Caco-2 (cell line): ENCODE measurements around the gene LST1. TPM values are rescaled to one million over a fixed set of nuclear protein-coding genes. Genes with fewer than 3 reads are reported as not detected.
"Not testable (repeated sequence)": the region's sequence is repeated elsewhere in the genome, so short reads cannot be mapped to it uniquely, and the experiment has no call there.

Experiments used
- BruUV-seq: library from RNA; stranded (reverse); fragments of 400-500 nt; replicated peaks from 2 replicates; lab custom pipeline; 2021; lab: Mats Ljungman, UMichigan
- CTCF ChIA-PET: fragments of 300-600 bp; sonication (Branson Sonifier 250); formaldehyde crosslinking; loops from one replicate; lab custom pipeline; 2022; ENCODE audit warnings: antibody characterized with exemption; lab: Charles Lee
- POLR2A ChIA-PET: fragments of 300-600 bp; sonication (Branson Sonifier 250); formaldehyde crosslinking; loops from one replicate; lab custom pipeline; 2022; ENCODE audit warnings: antibody characterized with exemption; lab: Charles Lee
- DNase-seq, 2 experiments: peaks; one replicate each; pipeline versions ENCODE4 v3.0.0 to v3.0.0-alpha.2; 2020 to 2022
- H3K27me3 ChIP-seq: replicated peaks from 2 replicates; pipeline ENCODE4 v1.6.0; 2011; ENCODE audit warnings: low read length; ENCODE audit not compliant: control insufficient read depth, insufficient read depth
- H3K36me3 ChIP-seq: 2 replicates; pipeline ENCODE4 v1.5.1; 2011; ENCODE audit warnings: low read length; ENCODE audit not compliant: control insufficient read depth, insufficient read depth
- H3K4me1 ChIP-seq: fragments of 250-450 bp; sonication (Bioruptor Pico); 2 replicates; pipeline ENCODE4 v1.5.1; 2020; ENCODE audit warnings: mild to moderate bottlenecking
- H3K4me3 ChIP-seq: 2 replicates; pipeline ENCODE4 v1.5.1; 2011; ENCODE audit warnings: low read depth, mild to moderate bottlenecking, control low read depth, low read length
- H3K9me3 ChIP-seq: fragments of 250-450 bp; sonication (Bioruptor Pico); 2 replicates; pipeline ENCODE4 v1.5.1; 2020; ENCODE audit warnings: mild to moderate bottlenecking, moderate library complexity
- H3K27ac Mint-ChIP-seq: one replicate; pipeline ENCODE4 v1.8.0; 2022; ENCODE audit warnings: mixed read lengths; ENCODE audit not compliant: unreplicated experiment
- H3K27me3 Mint-ChIP-seq: one replicate; pipeline ENCODE4 v1.8.0; 2022; ENCODE audit warnings: mixed read lengths; ENCODE audit not compliant: insufficient read depth, unreplicated experiment
- H3K36me3 Mint-ChIP-seq: one replicate; pipeline ENCODE4 v1.8.0; 2022; ENCODE audit warnings: mild to moderate bottlenecking, mixed read lengths; ENCODE audit not compliant: insufficient read depth, unreplicated experiment
- H3K4me1 Mint-ChIP-seq: one replicate; pipeline ENCODE4 v1.8.0; 2022; ENCODE audit warnings: low read depth, mixed read lengths; ENCODE audit not compliant: unreplicated experiment
- H3K4me3 Mint-ChIP-seq: one replicate; pipeline ENCODE4 v1.8.0; 2022; ENCODE audit warnings: mild to moderate bottlenecking, moderate library complexity, mixed read lengths; ENCODE audit not compliant: unreplicated experiment
- H3K9me3 Mint-ChIP-seq: one replicate; pipeline ENCODE4 v1.8.0; 2022; ENCODE audit warnings: mixed read lengths; ENCODE audit not compliant: unreplicated experiment
- CTCF ChIP-seq, 2 experiments: fragments of 200-600 bp in 1 of 2; IDR thresholded peaks; 1 replicate in 1 of 2; 2 replicates in 1 of 2; pipeline versions ENCODE4 v1.5.1 to v1.8.0; 2011 to 2022; ENCODE audit warnings: antibody characterized with exemption in 1 of 2, control low read depth in 1 of 2, inconsistent platforms in 1 of 2, low read depth in 1 of 2, low read length in 1 of 2, mild to moderate bottlenecking in 1 of 2, moderate library complexity in 1 of 2; ENCODE audit not compliant: insufficient read depth in 1 of 2, severe bottlenecking in 1 of 2, unreplicated experiment in 1 of 2
- intact Hi-C: fragments of 100-400 bp; cut with micrococcal nuclease; formaldehyde crosslinking; loops from one replicate; pipeline ENCODE4 v1.10.0; 2022; ENCODE audit not compliant: unreplicated experiment
- total RNA-seq: library from RNA; stranded (reverse); gene quantifications from 2 replicates; pipeline ENCODE4 v1.2.3, GENCODE V29; 2022

LST1 gene
- total RNA-seq, 1 experiment from 2014 or later: not detected

DNA sequence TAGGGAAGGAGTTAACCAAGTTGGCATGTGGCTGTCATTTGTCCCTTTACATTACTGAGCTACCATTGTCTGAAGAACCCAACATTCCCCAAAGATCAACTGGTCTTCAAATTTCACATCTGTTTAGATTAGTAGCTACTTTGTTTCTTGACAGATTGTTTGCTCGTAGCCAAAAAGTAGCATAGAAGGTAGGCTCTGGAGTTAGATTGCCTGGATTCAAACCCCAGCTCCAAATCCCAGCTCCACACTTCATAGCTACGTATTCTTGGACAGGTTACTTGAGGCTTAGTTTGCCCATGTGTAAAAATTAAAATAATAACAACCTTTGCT is 37.6 kb upstream of the LST1 start:
- peaks cover 6% of the 10 kb centered on the region; the same call in 1 of the 2 replicates for H3K4me1 ChIP-seq
- no peaks in the 10 kb centered on the region for H3K27me3 ChIP-seq
- no TSS peak for BruUV-seq
- Mint-ChIP-seq H3K27ac (no peak overlapping the region), H3K4me3 (peak overlapping the region; percentile 87), H3K36me3 (peaks cover 38% of the 10 kb centered on the region), H3K4me1 (peaks cover 12% of the 10 kb centered on the region), H3K9me3 (no peaks in the 10 kb centered on the region), H3K27me3 (no peaks in the 10 kb centered on the region)
- H3K36me3 ChIP-seq: no peaks in the 10 kb centered on the region
- no peak for DNase-seq
- intact Hi-C loops: loop anchor here (5.0 kb wide), 2 partner anchors 119 to 189 kb away; partner anchors contain the start of genes CLIC1, CSNK2B and LY6G5B
- ChIA-PET CTCF (interaction anchor here (0.6 to 1.2 kb wide), 3 partner anchors 48 to 91 kb away, joined by 3 read pairs; no protein-coding TSS in a partner anchor), POLR2A (interaction anchor here (0.7 kb wide), 1 partner anchor 266 kb away, joined by 3 read pairs; no protein-coding TSS in a partner anchor)
- H3K9me3 ChIP-seq: no peaks in the 10 kb centered on the region
- no peak overlapping the region for H3K4me3 ChIP-seq
- no peak for TF ChIP-seq CTCF (IDR thresholded peaks at IDR 0.05; ENCODE audit: insufficient read depth in 1 of 2, low read depth in 1 of 2, low read length in 1 of 2, severe bottlenecking in 1 of 2, unreplicated experiment in 1 of 2)

DNA sequence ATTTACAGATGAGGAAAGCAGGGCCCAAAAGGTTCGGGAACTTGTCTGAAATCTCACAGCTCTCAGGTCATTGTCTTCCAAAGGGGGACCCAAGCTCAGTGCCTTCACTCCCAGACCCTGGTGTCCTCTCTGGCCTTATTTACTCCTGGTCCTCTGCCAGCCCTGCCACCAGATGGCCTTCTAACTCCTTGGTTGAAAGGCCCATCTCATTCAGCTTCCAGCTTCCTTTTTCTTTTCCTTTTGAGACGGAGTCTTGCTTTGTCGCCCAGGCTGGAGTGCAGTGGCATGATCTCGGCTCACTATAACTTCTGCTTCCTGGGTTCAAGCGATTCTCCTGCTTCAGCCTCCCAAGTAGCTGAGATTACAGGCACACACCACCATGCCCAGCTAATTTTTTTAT is 34.7 kb upstream of the LST1 start:
- not testable (repeated sequence) for H3K4me3 Mint-ChIP-seq, H3K27me3 ChIP-seq, H3K9me3 ChIP-seq, H3K27ac Mint-ChIP-seq, H3K9me3 Mint-ChIP-seq, H3K36me3 ChIP-seq, H3K27me3 Mint-ChIP-seq, H3K4me1 ChIP-seq, BruUV-seq, H3K4me3 ChIP-seq, H3K4me1 Mint-ChIP-seq
- H3K36me3 Mint-ChIP-seq: peaks cover 33% of the 10 kb centered on the region
- POLR2A ChIA-PET: interaction anchor here (1.0 kb wide), 1 partner anchor 10 kb away, joined by 4 read pairs; no protein-coding TSS in a partner anchor
- DNase-seq: peak in 1 of 2 experiments; percentile 50
- CTCF ChIA-PET: interaction anchor here (0.7 to 2.2 kb wide), 6 partner anchors 9 to 46 kb away, joined by 3 to 41 read pairs (median 4); partner anchors contain the start of gene TNF
- intact Hi-C loops: loop anchor here (1.0 kb wide), 1 partner anchor 47 kb away; no protein-coding TSS in a partner anchor
- TF ChIP-seq CTCF (IDR thresholded peaks at IDR 0.05; ENCODE audit: insufficient read depth in 1 of 2, low read depth in 1 of 2, low read length in 1 of 2, severe bottlenecking in 1 of 2, unreplicated experiment in 1 of 2): peak in 1 of 2 experiments; percentile 54

GRCh38 chr6:31556307-31556706 is 29.8 kb upstream of the LST1 start:
- Mint-ChIP-seq H3K9me3 (no peaks in the 10 kb centered on the region), H3K27ac (no peak overlapping the region), H3K27me3 (no peaks in the 10 kb centered on the region), H3K4me1 (no peaks in the 10 kb centered on the region), H3K36me3 (peaks cover 33% of the 10 kb centered on the region), H3K4me3 (no peak overlapping the region)
- H3K4me3 ChIP-seq: no peak overlapping the region
- BruUV-seq: no TSS peak
- POLR2A ChIA-PET: no interaction called here
- no peaks in the 10 kb centered on the region for H3K9me3 ChIP-seq
- peaks cover 4% of the 10 kb centered on the region; the same call in 1 of the 2 replicates for H3K4me1 ChIP-seq
- CTCF ChIA-PET: no interaction called here
- TF ChIP-seq CTCF (IDR thresholded peaks at IDR 0.05; ENCODE audit: insufficient read depth in 1 of 2, low read depth in 1 of 2, low read length in 1 of 2, severe bottlenecking in 1 of 2, unreplicated experiment in 1 of 2): no peak
- no peaks in the 10 kb centered on the region for H3K27me3 ChIP-seq
- intact Hi-C loops: no loop called here
- H3K36me3 ChIP-seq: no peaks in the 10 kb centered on the region; the same call in 1 of the 2 replicates
- DNase-seq: no peak
